ENCODE results near the gene AP3M1. TPM values are rescaled to one million over a fixed set of nuclear protein-coding genes. Genes with fewer than 3 reads are reported as not detected.

The AP3M1 gene
- total RNA-seq, 1 experiment from 2014 or later: 37.4 TPM

DNA sequence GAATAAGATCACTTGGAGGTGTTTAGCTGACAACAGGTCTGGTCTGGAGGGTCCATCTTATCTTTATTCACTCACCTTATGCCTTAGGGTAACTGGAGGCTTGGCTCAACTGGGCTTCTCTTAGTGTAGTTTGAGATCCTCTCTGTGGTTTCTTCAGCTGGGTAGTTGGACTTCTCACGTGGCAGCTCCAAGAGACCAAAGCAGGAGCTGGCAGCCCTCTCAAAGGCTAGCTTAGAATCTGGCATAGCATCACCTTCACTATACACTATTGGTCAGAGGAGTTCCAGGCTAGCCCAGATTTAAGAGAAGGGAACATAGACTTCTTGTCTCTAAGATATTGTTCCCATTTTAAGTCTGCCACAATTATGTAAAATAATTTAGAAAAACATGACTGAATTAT is 16.8 kb upstream of the AP3M1 start:
- no peak overlapping the region for H4K91ac ChIP-seq (ENCODE audit: insufficient read length, low read depth, low read length)
- H2BK5ac ChIP-seq (ENCODE audit: insufficient read length, low read length): no peak overlapping the region
- DNase-seq: no peak
- no peak overlapping the region for H3K4me2 ChIP-seq (ENCODE audit: insufficient read depth, insufficient read length, low read length)
- Mint-ChIP-seq H3K4me1 (peaks cover 4 to 5% of the 10 kb centered on the region in 2 experiments; a peak in 3 of 4 replicates), H3K27me3 (ENCODE audit: low read depth) (no peaks in the 10 kb centered on the region), H3K9me3 (no peaks in the 10 kb centered on the region), H3K36me3 (ENCODE audit: insufficient read depth in 1 of 3, low read depth in 3 of 3) (no peaks in the 10 kb centered on the region; a peak in 1 of 7 replicates), H3K4me3 (no peak overlapping the region), H3K27ac (no peak overlapping the region)
- no peak overlapping the region for H3T11ph ChIP-seq (ENCODE audit: low read length)
- TF ChIP-seq, protein P1, sequence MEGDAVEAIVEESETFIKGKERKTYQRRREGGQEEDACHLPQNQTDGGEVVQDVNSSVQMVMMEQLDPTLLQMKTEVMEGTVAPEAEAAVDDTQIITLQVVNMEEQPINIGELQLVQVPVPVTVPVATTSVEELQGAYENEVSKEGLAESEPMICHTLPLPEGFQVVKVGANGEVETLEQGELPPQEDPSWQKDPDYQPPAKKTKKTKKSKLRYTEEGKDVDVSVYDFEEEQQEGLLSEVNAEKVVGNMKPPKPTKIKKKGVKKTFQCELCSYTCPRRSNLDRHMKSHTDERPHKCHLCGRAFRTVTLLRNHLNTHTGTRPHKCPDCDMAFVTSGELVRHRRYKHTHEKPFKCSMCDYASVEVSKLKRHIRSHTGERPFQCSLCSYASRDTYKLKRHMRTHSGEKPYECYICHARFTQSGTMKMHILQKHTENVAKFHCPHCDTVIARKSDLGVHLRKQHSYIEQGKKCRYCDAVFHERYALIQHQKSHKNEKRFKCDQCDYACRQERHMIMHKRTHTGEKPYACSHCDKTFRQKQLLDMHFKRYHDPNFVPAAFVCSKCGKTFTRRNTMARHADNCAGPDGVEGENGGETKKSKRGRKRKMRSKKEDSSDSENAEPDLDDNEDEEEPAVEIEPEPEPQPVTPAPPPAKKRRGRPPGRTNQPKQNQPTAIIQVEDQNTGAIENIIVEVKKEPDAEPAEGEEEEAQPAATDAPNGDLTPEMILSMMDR (conservative IDR thresholded peaks at IDR 0.05): no peak
- no peak overlapping the region for H2BK12ac ChIP-seq (ENCODE audit: insufficient read length, low read depth, low read length)
- H3K23me2 ChIP-seq (ENCODE audit: insufficient read length, low read depth, low read length, poor library complexity, severe bottlenecking): no peaks in the 10 kb centered on the region
- peaks cover 2% of the 10 kb centered on the region; the same call in 1 of the 2 replicates for H3K79me2 ChIP-seq (ENCODE audit: insufficient read depth, low read length)
- no peaks in the 10 kb centered on the region for H3K27me3 ChIP-seq (ENCODE audit: insufficient read depth, low read length)
- H3K14ac ChIP-seq (ENCODE audit: insufficient read depth, low read length): no peak overlapping the region
- H3K4ac ChIP-seq (ENCODE audit: low read depth, low read length): no peak overlapping the region
- no peaks in the 10 kb centered on the region for H3K79me1 ChIP-seq (ENCODE audit: insufficient read depth, low read depth, low read length, poor library complexity, severe bottlenecking)
- H3K9me3 ChIP-seq (ENCODE audit: control insufficient read depth, low read depth, low read length): no peaks in the 10 kb centered on the region
- no peak overlapping the region for H2AFZ ChIP-seq (ENCODE audit: low read length)
- H3K23ac ChIP-seq (ENCODE audit: insufficient read length, low read depth, low read length): no peak overlapping the region
- no peaks in the 10 kb centered on the region for H3K4me1 ChIP-seq (ENCODE audit: insufficient read depth, low read length)
- WGBS (ENCODE audit: extremely low coverage, insufficient read length, low lambda C conversion rate): no CpG with 5 or more reads among the region's 1 CpG
- H2AK5ac ChIP-seq (ENCODE audit: insufficient read length, low read length): no peak overlapping the region
- no peak overlapping the region for H3K27ac ChIP-seq (ENCODE audit: insufficient read length, low read depth, low read length)
- no peak overlapping the region for H2BK20ac ChIP-seq (ENCODE audit: low read depth, low read length, poor library complexity, severe bottlenecking)
- H2BK120ac ChIP-seq (ENCODE audit: low read depth, low read length, poor library complexity, severe bottlenecking): no peak overlapping the region
- no peak overlapping the region for H2BK15ac ChIP-seq (ENCODE audit: low read depth, low read length)
- H3K56ac ChIP-seq (ENCODE audit: insufficient read length, low read depth, low read length): no peak overlapping the region
- H3K9ac ChIP-seq (ENCODE audit: extremely low read depth, insufficient read length, low read length): no peak overlapping the region
- H4K20me1 ChIP-seq (ENCODE audit: control insufficient read depth, insufficient read depth, insufficient read length): no peaks in the 10 kb centered on the region
- no peak overlapping the region for H3K18ac ChIP-seq (ENCODE audit: insufficient read length, low read depth, low read length)
- no peak overlapping the region for H4K8ac ChIP-seq (replicated peaks; ENCODE audit: insufficient read length, low read depth, low read length)
- H4K5ac ChIP-seq (ENCODE audit: insufficient read length, low read depth, low read length): no peak overlapping the region

Measured in H9 (cell line).